Neuronal stem cell (in vitro differentiated cells): ENCODE data around the gene TTF1.

ENCODE experiments used
- DNase-seq: peaks from one replicate; pipeline ENCODE4 v3.0.0-alpha.2; 2013; ENCODE audit warnings: low spot score
- H2AFZ ChIP-seq: one replicate; pipeline ENCODE4 v1.6.1; 2013; ENCODE audit warnings: mild to moderate bottlenecking, low read length, inconsistent platforms
- H2AK5ac ChIP-seq: 2 replicates; pipeline ENCODE4 v1.6.1; 2013; ENCODE audit warnings: low read depth, mild to moderate bottlenecking, inconsistent platforms, low read length, moderate library complexity, mixed read lengths
- H2BK120ac ChIP-seq: 2 replicates; pipeline ENCODE4 v1.6.1; 2013; ENCODE audit warnings: low read depth, mild to moderate bottlenecking, inconsistent platforms, low read length, moderate library complexity, mixed read lengths
- H2BK12ac ChIP-seq: one replicate; pipeline ENCODE4 v1.6.1; 2013; ENCODE audit warnings: low read length, inconsistent platforms
- H2BK15ac ChIP-seq: 2 replicates; pipeline ENCODE4 v1.6.1; 2013; ENCODE audit warnings: mild to moderate bottlenecking, low read length, inconsistent platforms, mixed read lengths
- H2BK5ac ChIP-seq: one replicate; pipeline ENCODE4 v1.6.1; 2013; ENCODE audit warnings: inconsistent platforms, mild to moderate bottlenecking, low read length, moderate library complexity
- H3K14ac ChIP-seq: one replicate; pipeline ENCODE4 v1.6.1; 2013; ENCODE audit warnings: low read length, inconsistent platforms
- H3K18ac ChIP-seq: 2 replicates; pipeline ENCODE4 v1.6.1; 2013; ENCODE audit warnings: low read length, inconsistent platforms
- H3K23ac ChIP-seq: 2 replicates; pipeline ENCODE4 v1.6.1; 2013; ENCODE audit warnings: low read depth, mild to moderate bottlenecking, mixed read lengths, low read length, inconsistent platforms; ENCODE audit not compliant: poor library complexity
- H3K27ac ChIP-seq: replicated peaks from 3 replicates; pipeline ENCODE4 v1.5.1; 2013; ENCODE audit warnings: low read length, inconsistent platforms
- H3K27me3 ChIP-seq, 3 experiments: 2 replicates each; pipeline ENCODE4 v1.6.1; 2013; ENCODE audit warnings: low read length in 3 of 3, mild to moderate bottlenecking in 2 of 3, inconsistent platforms in 1 of 3, low read depth in 1 of 3, mixed read lengths in 1 of 3, moderate library complexity in 1 of 3; ENCODE audit not compliant: control insufficient read depth in 3 of 3, insufficient read depth in 3 of 3
- H3K36me3 ChIP-seq, 2 donors: replicated peaks in 1 of 2; 2 replicates each; pipeline ENCODE4 v1.6.1; 2013; ENCODE audit warnings: low read length in 2 of 2; ENCODE audit not compliant: control insufficient read depth in 2 of 2, insufficient read depth in 2 of 2
- H3K4ac ChIP-seq: 2 replicates; pipeline ENCODE4 v1.6.1; 2013; ENCODE audit warnings: inconsistent platforms, mild to moderate bottlenecking, low read length, moderate library complexity
- H3K4me1 ChIP-seq, 2 donors: 1 replicate in 1 of 2; 2 replicates in 1 of 2; pipeline ENCODE4 v1.6.1; 2013; ENCODE audit warnings: low read length in 2 of 2, low read depth in 1 of 2; ENCODE audit not compliant: control insufficient read depth in 2 of 2, insufficient read depth in 1 of 2
- H3K4me2 ChIP-seq: one replicate; pipeline ENCODE4 v1.6.1; 2013; ENCODE audit warnings: mild to moderate bottlenecking, low read length, inconsistent platforms; ENCODE audit not compliant: insufficient read depth, poor library complexity, severe bottlenecking
- H3K4me3 ChIP-seq, 2 donors: 2 replicates each; pipeline ENCODE4 v1.5.1; 2013; ENCODE audit warnings: low read length in 2 of 2, mild to moderate bottlenecking in 2 of 2, inconsistent platforms in 1 of 2, moderate library complexity in 1 of 2
- H3K79me1 ChIP-seq: one replicate; pipeline ENCODE4 v1.6.1; 2013; ENCODE audit warnings: low read depth, mild to moderate bottlenecking, inconsistent platforms, low read length, moderate library complexity
- H3K9ac ChIP-seq: one replicate; pipeline ENCODE4 v1.6.1; 2013; ENCODE audit warnings: mild to moderate bottlenecking, low read depth, low read length, inconsistent platforms; ENCODE audit not compliant: poor library complexity
- H3K9me3 ChIP-seq, 2 donors: replicated peaks in 1 of 2; 2 replicates each; pipeline versions ENCODE3 to v1.6.1; 2013; ENCODE audit warnings: low read length in 2 of 2, mild to moderate bottlenecking in 2 of 2, inconsistent platforms in 1 of 2, low read depth in 1 of 2, mixed read lengths in 1 of 2, moderate library complexity in 1 of 2; ENCODE audit not compliant: control insufficient read depth in 2 of 2, insufficient read depth in 1 of 2
- H4K8ac ChIP-seq: one replicate; pipeline ENCODE4 v1.6.1; 2013; ENCODE audit warnings: low read depth, mild to moderate bottlenecking, inconsistent platforms, low read length, moderate library complexity
- H4K91ac ChIP-seq: one replicate; pipeline ENCODE4 v1.6.1; 2013; ENCODE audit warnings: low read length, low read depth, mild to moderate bottlenecking, inconsistent platforms; ENCODE audit not compliant: poor library complexity
- WGBS, 2 donors: extraction: QIAGEN DNeasy Blood & Tissue Kit; methylation state at CpG; one replicate each; pipeline ENCODE4 v1.1.7; 2013; ENCODE audit warnings: missing lambda C conversion rate in 2 of 2, mixed read lengths in 1 of 2; ENCODE audit not compliant: insufficient read length in 2 of 2, insufficient replicate concordance in 1 of 2; ENCODE audit errors: extremely low coverage in 2 of 2; 5-methylcytosine and 5-hydroxymethylcytosine counted together

The TTF1 gene

DNA sequence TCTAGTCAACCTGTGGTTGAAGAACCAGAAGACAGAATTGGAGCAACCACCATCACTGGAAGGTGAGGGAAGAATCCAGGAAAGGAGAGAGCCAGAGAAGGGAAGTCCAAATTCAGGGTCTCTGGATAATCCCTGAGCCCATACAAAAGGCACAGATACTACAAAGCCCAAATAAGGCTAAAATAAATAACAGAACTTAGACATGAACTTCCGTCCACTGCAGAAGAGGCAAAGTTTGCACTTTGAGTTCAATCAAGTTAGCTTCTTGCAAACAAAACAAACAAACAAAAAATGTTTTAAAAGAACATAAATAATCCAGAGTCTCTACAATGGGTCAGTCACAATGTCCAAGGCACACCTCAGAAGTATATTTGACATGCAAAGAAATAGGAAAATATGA lies 24.4 kb upstream of the TTF1 start:
- no peak overlapping the region for H3K4ac ChIP-seq
- peaks cover 0 to 65% (median 6%) of the 10 kb centered on the region in 3 experiments for H3K27me3 ChIP-seq
- H2BK5ac ChIP-seq: no peak overlapping the region
- H3K23ac ChIP-seq: no peak overlapping the region
- no peaks in the 10 kb centered on the region for H3K36me3 ChIP-seq
- H3K27ac ChIP-seq: no peak overlapping the region
- no peak overlapping the region for H4K8ac ChIP-seq
- no peak overlapping the region for H3K4me3 ChIP-seq
- H2AK5ac ChIP-seq: no peak overlapping the region
- H3K18ac ChIP-seq: no peak overlapping the region
- WGBS, 2 donors: no CpG with 5 or more reads among the region's 1 CpG
- H3K9ac ChIP-seq: no peak overlapping the region
- H2BK12ac ChIP-seq: no peak overlapping the region
- peaks cover 0 to 15% of the 10 kb centered on the region in 2 donors for H3K4me1 ChIP-seq
- H4K91ac ChIP-seq: no peak overlapping the region
- H2AFZ ChIP-seq: no peak overlapping the region
- H3K79me1 ChIP-seq: no peaks in the 10 kb centered on the region
- no peak for DNase-seq
- H3K4me2 ChIP-seq: no peak overlapping the region
- H2BK15ac ChIP-seq: no peak overlapping the region
- H3K9me3 ChIP-seq: no peaks in the 10 kb centered on the region
- no peak overlapping the region for H3K14ac ChIP-seq
- H2BK120ac ChIP-seq: no peak overlapping the region

- Histone ChIP-seq H4K8ac (no peak overlapping the region), H2BK5ac (no peak overlapping the region), H2BK12ac (no peak overlapping the region), H3K4me1 (peaks cover 14 to 20% of the 10 kb centered on the region in 2 donors), H3K23ac (no peak overlapping the region), H2BK15ac (no peak overlapping the region), H3K4me3 (no peak overlapping the region), H2BK120ac (no peak overlapping the region), H3K36me3 (no peaks in the 10 kb centered on the region), H3K14ac (no peak overlapping the region), H3K4ac (no peak overlapping the region), H4K91ac (no peak overlapping the region), H3K9ac (peak overlapping the region; percentile 68), H2AK5ac (no peak overlapping the region), H3K18ac (no peak overlapping the region), H3K27ac (no peak overlapping the region), H3K9me3 (no peaks in the 10 kb centered on the region), H3K79me1 (no peaks in the 10 kb centered on the region), H2AFZ (no peak overlapping the region), H3K4me2 (no peak overlapping the region), H3K27me3 (peaks cover 0 to 86% (median 3%) of the 10 kb centered on the region in 3 experiments)
- DNase-seq: no peak
- WGBS, 2 donors: no CpG with 5 or more reads among the region's 17 CpGs
These were observed 20.2 kb upstream of the TTF1 start for GRCh38 chr9:132426639-132427414.

- no peak overlapping the region for H2BK12ac ChIP-seq
- no peak overlapping the region for H3K23ac ChIP-seq
- no peaks in the 10 kb centered on the region for H3K36me3 ChIP-seq
- no peak overlapping the region for H2AK5ac ChIP-seq
- no peak overlapping the region for H4K8ac ChIP-seq
- DNase-seq: no peak
- no peak overlapping the region for H3K4me2 ChIP-seq
- H3K14ac ChIP-seq: no peak overlapping the region
- no peak overlapping the region for H3K9ac ChIP-seq
- no peak overlapping the region for H3K4ac ChIP-seq
- H3K27me3 ChIP-seq: peaks cover 0 to 79% (median 3%) of the 10 kb centered on the region in 3 experiments
- H2BK120ac ChIP-seq: no peak overlapping the region
- WGBS, 2 donors: no CpG with 5 or more reads among the region's 7 CpGs
- H2BK5ac ChIP-seq: no peak overlapping the region
- no peak overlapping the region for H3K4me3 ChIP-seq
- H3K9me3 ChIP-seq: no peaks in the 10 kb centered on the region
- peaks cover 14 to 20% of the 10 kb centered on the region in 2 donors for H3K4me1 ChIP-seq
- no peak overlapping the region for H2AFZ ChIP-seq
- H3K27ac ChIP-seq: peak overlapping the region; percentile 64
- H3K18ac ChIP-seq: no peak overlapping the region
- H3K79me1 ChIP-seq: no peaks in the 10 kb centered on the region
- H2BK15ac ChIP-seq: no peak overlapping the region
- H4K91ac ChIP-seq: no peak overlapping the region
These were observed 19.0 kb upstream of the TTF1 start for GRCh38 chr9:132425675-132426062.

DNA sequence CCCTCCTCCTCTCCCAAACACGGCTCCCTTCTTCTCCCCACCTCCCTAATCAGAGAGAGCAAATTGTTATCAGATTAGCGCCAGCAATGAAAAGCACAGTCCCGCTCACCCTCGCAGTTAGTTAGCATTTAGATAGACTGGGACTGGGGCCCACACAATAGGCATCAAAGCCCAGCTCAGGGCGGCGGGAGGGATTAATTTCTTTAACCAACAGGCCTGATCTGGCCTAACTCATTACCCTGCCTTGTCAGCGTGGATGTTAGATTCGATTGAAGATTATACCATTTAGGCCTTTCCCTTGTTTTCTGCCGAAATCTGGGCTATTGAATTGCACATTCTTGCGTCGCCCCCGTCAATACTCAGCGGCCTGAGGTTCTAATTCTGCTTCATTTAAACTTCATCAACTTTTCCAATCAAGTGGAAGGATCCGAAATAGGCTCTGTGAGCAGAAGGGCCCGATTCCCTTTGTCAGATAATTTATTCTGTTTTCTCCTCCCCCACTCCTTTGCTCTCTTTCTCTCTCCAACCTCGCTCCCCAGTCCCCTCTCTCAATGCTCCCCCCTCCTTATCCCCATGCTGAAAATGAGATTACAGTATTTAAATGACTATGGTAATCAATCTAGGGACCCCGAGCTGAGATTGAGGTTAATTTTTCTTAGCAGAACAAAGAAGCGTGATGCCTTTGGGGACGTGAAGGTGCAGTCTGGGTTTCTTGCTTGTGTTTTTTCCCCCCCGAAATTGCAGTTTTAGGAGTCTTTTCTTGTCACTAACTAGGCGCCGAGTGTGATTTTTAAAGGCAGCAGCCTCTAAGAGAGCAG lies 18.4 kb upstream of the TTF1 start:
- Histone ChIP-seq H3K9ac (no peak overlapping the region), H3K4ac (no peak overlapping the region), H2BK120ac (no peak overlapping the region), H2AK5ac (no peak overlapping the region), H3K23ac (no peak overlapping the region), H3K27ac (peak overlapping the region; percentile 67), H3K14ac (no peak overlapping the region), H3K18ac (no peak overlapping the region), H3K4me1 (peaks cover 14 to 20% of the 10 kb centered on the region in 2 donors), H2BK12ac (no peak overlapping the region), H3K79me1 (no peaks in the 10 kb centered on the region), H3K4me3 (no peak overlapping the region), H2BK15ac (no peak overlapping the region), H3K36me3 (no peaks in the 10 kb centered on the region), H3K27me3 (peaks cover 0 to 78% (median 3%) of the 10 kb centered on the region in 3 experiments), H3K4me2 (no peak overlapping the region), H4K8ac (no peak overlapping the region), H3K9me3 (no peaks in the 10 kb centered on the region), H2BK5ac (no peak overlapping the region), H2AFZ (peak overlapping the region; percentile 19), H4K91ac (no peak overlapping the region)
- peak; percentile 63 for DNase-seq
- no CpG with 5 or more reads among the region's 22 CpGs for WGBS, 2 donors
